H1 (cell line): Measurements from ENCODE around the gene NFAM1. TPM values are rescaled to one million over a fixed set of nuclear protein-coding genes. Genes with fewer than 3 reads are reported as not detected.

Experiments
- CTCF ChIA-PET: fragments of 300-600 bp; sonication (Branson Sonifier 250); formaldehyde crosslinking; loops from one replicate; lab custom pipeline; 2021; ENCODE audit not compliant: partially characterized antibody; lab: Charles Lee
- POLR2A ChIA-PET: fragments of 300-600 bp; sonication (Branson Sonifier 250); formaldehyde crosslinking; loops from one replicate; lab custom pipeline; 2021; ENCODE audit warnings: inconsistent platforms; ENCODE audit not compliant: partially characterized antibody; lab: Charles Lee
- DNase-seq, 2 experiments: peaks; one replicate each; pipeline versions ENCODE4 v3.0.0 to v3.0.0-alpha.2; 2010 to 2022; ENCODE audit warnings: low spot score in 2 of 2, low read depth in 1 of 2, mixed read lengths in 1 of 2
- FAIRE-seq: peaks from 2 replicates; lab custom pipeline; 2011; peaks lifted over from hg19 to GRCh38; lab: Jason Lieb, UNC
- H2AFZ ChIP-seq: 2 replicates; pipeline ENCODE4 v1.8.1; 2012; ENCODE audit warnings: low read length, inconsistent platforms
- H2AK5ac ChIP-seq: 2 replicates; pipeline ENCODE4 v1.6.1; 2013; ENCODE audit warnings: low read depth, low read length
- H2BK120ac ChIP-seq: replicated peaks from 2 replicates; pipeline ENCODE3; 2013; ENCODE audit warnings: low read depth, low read length, inconsistent platforms
- H2BK12ac ChIP-seq: 2 replicates; pipeline ENCODE4 v1.6.1; 2013; ENCODE audit warnings: low read depth, low read length
- H2BK15ac ChIP-seq: 2 replicates; pipeline ENCODE4 v1.6.1; 2013; ENCODE audit warnings: low read length
- H2BK20ac ChIP-seq: 2 replicates; pipeline ENCODE4 v1.6.1; 2013; ENCODE audit warnings: low read length
- H2BK5ac ChIP-seq: 2 replicates; pipeline ENCODE4 v1.6.1; 2013; ENCODE audit warnings: low read depth, low read length
- H3K14ac ChIP-seq: 2 replicates; pipeline ENCODE4 v1.6.1; 2013; ENCODE audit warnings: inconsistent platforms; ENCODE audit not compliant: insufficient read length
- H3K18ac ChIP-seq: 2 replicates; pipeline ENCODE4 v1.6.1; 2013; ENCODE audit warnings: low read length; ENCODE audit errors: extremely low read depth
- H3K23ac ChIP-seq: 2 replicates; pipeline ENCODE4 v1.6.1; 2013; ENCODE audit warnings: inconsistent platforms; ENCODE audit not compliant: insufficient read length
- H3K23me2 ChIP-seq: 2 replicates; pipeline ENCODE4 v1.6.1; 2013; ENCODE audit warnings: low read depth, low read length
- H3K27ac ChIP-seq: 2 replicates; pipeline ENCODE4 v1.6.1; 2011; ENCODE audit warnings: low read depth, low read length, inconsistent platforms
- H3K27me3 ChIP-seq, 4 experiments: replicated peaks in 1 of 4; 1 replicate in 1 of 4; 2 replicates in 3 of 4; pipeline versions ENCODE4 v1.6.1 to v1.8.1; 2011 to 2013; ENCODE audit warnings: low read length in 3 of 4, mild to moderate bottlenecking in 3 of 4, inconsistent platforms in 2 of 4, mixed read lengths in 2 of 4, moderate library complexity in 1 of 4; ENCODE audit not compliant: control insufficient read depth in 3 of 4, insufficient read depth in 3 of 4; ENCODE audit errors: extremely low read depth in 1 of 4
- H3K36me3 ChIP-seq, 4 experiments: 2 replicates each; pipeline versions ENCODE4 v1.6.1 to v1.8.1; 2011 to 2013; ENCODE audit warnings: mild to moderate bottlenecking in 4 of 4, low read length in 3 of 4, moderate library complexity in 2 of 4, control low read depth in 1 of 4, inconsistent platforms in 1 of 4; ENCODE audit not compliant: insufficient read depth in 4 of 4, control insufficient read depth in 2 of 4
- H3K4ac ChIP-seq: replicated peaks from 2 replicates; pipeline ENCODE3; 2013; ENCODE audit warnings: low read length, low read depth, mixed read lengths, inconsistent platforms; ENCODE audit not compliant: insufficient read length
- H3K4me1 ChIP-seq, 4 experiments: replicated peaks in 1 of 4; 1 replicate in 1 of 4; 2 replicates in 3 of 4; pipeline versions ENCODE4 v1.6.1 to v1.8.1; 2011 to 2013; ENCODE audit warnings: low read length in 3 of 4, inconsistent platforms in 2 of 4, mixed read lengths in 1 of 4; ENCODE audit not compliant: insufficient read depth in 4 of 4, control insufficient read depth in 3 of 4
- H3K4me2 ChIP-seq, 2 experiments: 2 replicates each; pipeline versions ENCODE4 v1.6.1 to v1.8.1; 2011 to 2013; ENCODE audit warnings: low read depth in 2 of 2, low read length in 2 of 2, control low read depth in 1 of 2, inconsistent platforms in 1 of 2, mild to moderate bottlenecking in 1 of 2; ENCODE audit not compliant: insufficient read depth in 1 of 2
- H3K4me3 ChIP-seq, 4 experiments: fragments of 200-600, 300-600 bp in 1 of 4; sonication (generic), shearing (Covaris generic), sonication (Bioruptor Twin) in 1 of 4; 2 replicates each; pipeline versions ENCODE4 v1.5.1 to v1.8.1; 2011 to 2016; ENCODE audit warnings: low read length in 4 of 4, low read depth in 3 of 4, control low read depth in 2 of 4, inconsistent platforms in 2 of 4, mild to moderate bottlenecking in 2 of 4, mixed read lengths in 1 of 4, moderate library complexity in 1 of 4; ENCODE audit not compliant: insufficient read depth in 2 of 4; ENCODE audit errors: extremely low read depth in 1 of 4
- H3K56ac ChIP-seq: replicated peaks from 2 replicates; pipeline ENCODE3; 2013; ENCODE audit warnings: low read depth, mild to moderate bottlenecking, mixed read lengths, low read length, inconsistent platforms; ENCODE audit not compliant: insufficient read length
- H3K79me1 ChIP-seq: 2 replicates; pipeline ENCODE4 v1.6.1; 2013; ENCODE audit warnings: low read depth, low read length, control low read depth
- H3K79me2 ChIP-seq, 2 experiments: 2 replicates each; pipeline versions ENCODE4 v1.6.1 to v1.8.1; 2012 to 2013; ENCODE audit warnings: low read length in 2 of 2, mild to moderate bottlenecking in 2 of 2, inconsistent platforms in 1 of 2; ENCODE audit not compliant: insufficient read depth in 2 of 2, control insufficient read depth in 1 of 2
- H3K9ac ChIP-seq, 4 experiments: replicated peaks in 1 of 4; 1 replicate in 1 of 4; 2 replicates in 3 of 4; pipeline versions ENCODE4 v1.6.1 to v1.8.1; 2011 to 2013; ENCODE audit warnings: low read depth in 3 of 4, low read length in 3 of 4, control low read depth in 2 of 4, mild to moderate bottlenecking in 2 of 4, moderate library complexity in 2 of 4, inconsistent platforms in 1 of 4; ENCODE audit errors: extremely low read depth in 1 of 4
- H3K9me3 ChIP-seq, 2 experiments: 2 replicates each; pipeline versions ENCODE4 v1.6.1 to v1.8.1; 2012 to 2013; ENCODE audit warnings: mild to moderate bottlenecking in 2 of 2, moderate library complexity in 2 of 2, control low read depth in 1 of 2, inconsistent platforms in 1 of 2, low read depth in 1 of 2, low read length in 1 of 2, mixed read lengths in 1 of 2; ENCODE audit not compliant: insufficient read depth in 2 of 2
- H4K20me1 ChIP-seq, 2 experiments: replicated peaks in 1 of 2; 2 replicates each; pipeline versions ENCODE3 to v1.8.1; 2011 to 2013; ENCODE audit warnings: inconsistent platforms in 2 of 2, low read length in 2 of 2, mild to moderate bottlenecking in 1 of 2; ENCODE audit not compliant: insufficient read depth in 2 of 2, control insufficient read depth in 1 of 2
- H4K5ac ChIP-seq: 2 replicates; pipeline ENCODE4 v1.6.1; 2013; ENCODE audit warnings: low read length, low read depth, mixed read lengths, inconsistent platforms; ENCODE audit not compliant: insufficient read length
- H4K8ac ChIP-seq: 2 replicates; pipeline ENCODE4 v1.8.0; 2013; ENCODE audit warnings: mild to moderate bottlenecking, moderate library complexity, low read length, inconsistent platforms; ENCODE audit not compliant: insufficient read depth; ENCODE audit errors: extremely low read depth
- H4K91ac ChIP-seq: replicated peaks from 2 replicates; pipeline ENCODE3; 2013; ENCODE audit warnings: low read length, mixed read lengths, inconsistent platforms; ENCODE audit not compliant: insufficient read length
- CBX5 ChIP-seq: fragments of 300-800, 300-1000 bp; sonication (generic); IDR thresholded peaks from 2 replicates; pipeline ENCODE4 v1.7.1; 2016; ENCODE audit warnings: antibody characterized with exemption, low read length, low read depth
- CBX8 ChIP-seq: fragments of 300-800, 300-1000 bp; sonication (generic); IDR thresholded peaks from 2 replicates; pipeline ENCODE4 v1.7.1; 2016; ENCODE audit warnings: low read depth, low read length, borderline replicate concordance
- CTBP2 ChIP-seq: IDR thresholded peaks from 2 replicates; pipeline ENCODE4 v1.7.0; 2011; ENCODE audit warnings: borderline replicate concordance, mild to moderate bottlenecking, moderate library complexity, mixed read lengths, low read length; ENCODE audit not compliant: insufficient read depth, insufficient read length
- GTF2F1 ChIP-seq: IDR thresholded peaks from 2 replicates; pipeline ENCODE4 v1.6.1; 2012; ENCODE audit warnings: low read depth, low read length, improper control_type of control experiment, borderline replicate concordance
- JUN ChIP-seq: IDR thresholded peaks from 2 replicates; pipeline ENCODE4 v1.6.1; 2011; ENCODE audit warnings: low read depth, mild to moderate bottlenecking, improper control_type of control experiment, low read length
- MAFK ChIP-seq: IDR thresholded peaks from 2 replicates; pipeline ENCODE4 v1.6.1; 2012; ENCODE audit warnings: low read depth, mild to moderate bottlenecking, improper control_type of control experiment, low read length
- RBBP5 ChIP-seq: IDR thresholded peaks from 2 replicates; pipeline ENCODE4 v1.7.1; 2012; ENCODE audit warnings: low read depth, mild to moderate bottlenecking, inconsistent platforms, low read length, moderate library complexity, borderline replicate concordance
- SAP30 ChIP-seq: fragments of 300-600 bp; sonication (generic); IDR thresholded peaks from 2 replicates; pipeline ENCODE4 v1.7.1; 2012; ENCODE audit warnings: low read length, moderate library complexity, mild to moderate bottlenecking, inconsistent platforms; ENCODE audit not compliant: insufficient read depth, insufficient replicate concordance
- SP2 ChIP-seq: IDR thresholded peaks from 2 replicates; pipeline ENCODE4 v1.6.1; 2012; ENCODE audit warnings: mild to moderate bottlenecking, low read length, inconsistent platforms
- SUZ12 ChIP-seq: fragments of 200-600 bp; sonication (generic); IDR thresholded peaks from 2 replicates; pipeline ENCODE4 v1.6.1; 2012; ENCODE audit warnings: mild to moderate bottlenecking, inconsistent platforms, low read length, moderate library complexity, mixed read lengths
- YY1 ChIP-seq: IDR thresholded peaks from 2 replicates; pipeline ENCODE4 v1.6.1; 2011; ENCODE audit warnings: low read depth, mild to moderate bottlenecking, low read length
- WGBS, 2 experiments: shearing (Covaris generic) in 1 of 2; methylation state at CpG; one replicate each; pipeline versions ENCODE4 v1.1.6 to v1.1.7; 2013 to 2015; ENCODE audit warnings: low lambda C conversion rate in 2 of 2, mixed read lengths in 2 of 2, inconsistent platforms in 1 of 2, low coverage in 1 of 2, missing lambda C conversion rate in 1 of 2; ENCODE audit not compliant: insufficient replicate concordance in 2 of 2, insufficient coverage in 1 of 2, insufficient read length in 1 of 2; ENCODE audit errors: extremely low coverage in 1 of 2, missing lambda C conversion rate in 1 of 2; 5-methylcytosine and 5-hydroxymethylcytosine counted together
- polyA plus RNA-seq, 7 experiments: library from polyadenylated mRNA; depleted of rRNA in 3 of 7; stranded (reverse) in 5 of 7; unstranded in 2 of 7; fragments of >200 nt in 5 of 7; fragments of 200-250 nt in 2 of 7; gene quantifications; 1 replicate in 5 of 7; 2 replicates in 1 of 7; 4 replicates in 1 of 7; pipeline versions ENCODE4 v1.2.1 to v1.2.3, GENCODE V29; 2011 to 2013; ENCODE audit warnings: missing spikeins in 2 of 7, mixed read lengths in 2 of 7
- total RNA-seq: library from RNA; stranded (reverse); fragmentation: NEBNext Ultra II Directional; extraction: Animal tissue kit (Norgen Biotek cat#: 25700); gene quantifications from 2 replicates; pipeline ENCODE4 v1.2.1, GENCODE V29; 2021
- TF ChIP-seq, protein P1 (sequence below): IDR thresholded peaks from 2 replicates; pipeline ENCODE4 v1.6.1; 2012; ENCODE audit warnings: inconsistent platforms

NFAM1 gene
- total and polyA plus RNA-seq, 2 of the 8 experiments (the other 6 are each of a cell fraction or from before 2014, with no cell fraction given): 0.62 to 0.73 TPM

DNA sequence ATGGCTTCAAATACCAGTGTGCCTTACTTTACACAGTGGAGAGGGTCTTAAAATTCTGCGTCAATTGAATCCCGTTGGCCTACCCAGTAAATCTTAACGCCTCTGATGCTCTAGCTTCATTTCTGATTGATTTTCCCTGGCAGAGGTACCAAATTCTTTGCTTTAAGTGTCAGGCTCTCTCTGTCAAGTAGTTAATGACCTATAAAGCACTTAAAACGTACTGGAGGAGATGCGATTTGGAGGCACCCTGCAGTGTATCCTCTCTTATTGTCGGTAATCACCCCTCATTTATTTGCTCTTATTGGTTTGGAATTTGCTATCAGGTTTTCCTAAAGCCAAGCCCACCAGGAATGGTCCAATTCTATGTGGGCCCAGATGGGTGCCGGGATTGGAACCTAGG is 59.2 kb downstream of the NFAM1 start:
- H4K5ac ChIP-seq: no peak overlapping the region
- DNase-seq: no peak
- ChIA-PET CTCF (interaction anchor here (0.6 to 2.3 kb wide), 8 partner anchors 13 to 208 kb away, joined by 3 to 7 read pairs (median 3); no protein-coding TSS in a partner anchor), POLR2A (interaction anchor here (0.6 kb wide), 1 partner anchor 1396 kb away, joined by 3 read pairs; no protein-coding TSS in a partner anchor)
- H3K79me1 ChIP-seq: no peaks in the 10 kb centered on the region
- no peak overlapping the region for H2BK12ac ChIP-seq
- peaks cover 0 to 2% of the 10 kb centered on the region in 2 experiments; a peak in 1 of 4 replicates for H3K79me2 ChIP-seq
- no peaks in the 10 kb centered on the region for H3K9me3 ChIP-seq
- H3K9ac ChIP-seq: no peak overlapping the region
- no peak overlapping the region for H2BK5ac ChIP-seq
- peaks cover 8% of the 10 kb centered on the region; the same call in 1 of the 2 replicates for H3K23me2 ChIP-seq
- no peak overlapping the region for H2BK15ac ChIP-seq
- H3K27me3 ChIP-seq: no peaks in the 10 kb centered on the region
- H3K23ac ChIP-seq: no peak overlapping the region
- H2BK120ac ChIP-seq: no peak overlapping the region
- no peak overlapping the region for H3K27ac ChIP-seq
- no peak overlapping the region for H2AK5ac ChIP-seq
- no peaks in the 10 kb centered on the region for H3K36me3 ChIP-seq
- WGBS, 2 experiments: 88% methylated on average over 7 of the region's 7 CpGs; no CpG with 5 or more reads in 1 of the 2 experiments
- FAIRE-seq: no peak
- H3K4ac ChIP-seq: no peak overlapping the region
- H3K4me2 ChIP-seq: no peak overlapping the region
- no peak overlapping the region for H3K18ac ChIP-seq
- no peak overlapping the region for H3K4me3 ChIP-seq
- no peak overlapping the region for H3K14ac ChIP-seq
- H3K56ac ChIP-seq: no peak overlapping the region
- no peak overlapping the region for H4K91ac ChIP-seq
- no peak overlapping the region for H2AFZ ChIP-seq
- peaks cover 0 to 23% (median 14%) of the 10 kb centered on the region in 4 experiments; a peak in 6 of 7 replicates for H3K4me1 ChIP-seq
- H4K8ac ChIP-seq: no peak overlapping the region
- H4K20me1 ChIP-seq: peaks cover 3 to 4% of the 10 kb centered on the region in 2 experiments
- H2BK20ac ChIP-seq: no peak overlapping the region
- TF ChIP-seq, protein P1, sequence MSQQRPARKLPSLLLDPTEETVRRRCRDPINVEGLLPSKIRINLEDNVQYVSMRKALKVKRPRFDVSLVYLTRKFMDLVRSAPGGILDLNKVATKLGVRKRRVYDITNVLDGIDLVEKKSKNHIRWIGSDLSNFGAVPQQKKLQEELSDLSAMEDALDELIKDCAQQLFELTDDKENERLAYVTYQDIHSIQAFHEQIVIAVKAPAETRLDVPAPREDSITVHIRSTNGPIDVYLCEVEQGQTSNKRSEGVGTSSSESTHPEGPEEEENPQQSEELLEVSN: no peak
- TF ChIP-seq MAFK (no peak), SP2 (no peak), CBX8 (no peak), SAP30 (no peak), YY1 (no peak), JUN (no peak), GTF2F1 (no peak), RBBP5 (no peak), CBX5 (no peak), SUZ12 (no peak), CTBP2 (no peak)
